ENCODE data around the gene CTNNA1.
"Not testable (repeated sequence)": the region's sequence is repeated elsewhere in the genome, so short reads cannot be mapped to it uniquely, and the experiment has no call there.

CTNNA1 gene

DNA sequence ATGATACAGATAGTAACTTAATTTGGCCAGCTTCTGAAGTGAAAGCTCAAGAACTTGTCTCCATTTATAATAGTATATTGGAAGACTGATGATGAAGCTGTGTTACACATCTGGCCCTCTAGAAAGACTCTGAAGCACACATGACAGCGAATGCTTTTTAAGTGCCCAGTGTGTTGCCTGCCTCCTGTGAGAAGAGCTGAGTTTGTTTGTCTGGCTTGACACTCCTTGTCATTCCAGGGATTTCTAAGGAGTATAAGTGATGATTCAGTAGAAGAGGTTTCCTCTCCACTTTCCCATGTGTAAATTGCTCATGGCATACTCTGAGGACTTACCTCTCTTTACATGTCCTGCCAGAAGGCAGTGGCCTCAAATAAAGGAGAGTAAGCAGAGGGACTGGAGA, 152.3 kb downstream of the CTNNA1 start:
- DNase-seq: no peak

- no peak for DNase-seq
These were observed 156.5 kb downstream of the CTNNA1 start for GRCh38 chr5:138909734-138910133.

GRCh38 chr5:138910546-138911185, 157.4 kb downstream of the CTNNA1 start:
- DNase-seq: no peak

GRCh38 chr5:138911441-138911840, 158.2 kb downstream of the CTNNA1 start:
- no peak for DNase-seq

DNA sequence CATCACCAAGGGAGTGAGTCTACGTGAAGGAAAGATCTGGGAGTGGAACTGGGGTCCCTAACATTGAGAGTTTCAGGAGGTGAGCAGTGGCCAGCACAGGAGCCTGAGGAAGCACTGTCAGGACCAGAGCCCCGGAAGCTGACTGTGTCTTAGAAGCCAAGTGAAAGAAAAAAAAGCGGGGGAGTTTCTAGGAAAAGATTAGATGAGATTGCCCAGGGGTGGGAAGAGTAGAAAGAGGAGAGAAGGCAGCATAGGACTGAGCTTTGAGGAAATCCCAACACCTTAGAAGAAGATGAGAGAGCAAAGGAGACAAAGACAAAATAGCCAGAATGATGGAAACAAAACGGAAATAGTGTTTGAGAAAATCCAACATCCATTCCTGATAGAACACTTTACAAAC, 158.9 kb downstream of the CTNNA1 start:
- no peak for DNase-seq

GRCh38 chr5:138913773-138914172, 160.5 kb downstream of the CTNNA1 start:
- no peak for DNase-seq

DNA sequence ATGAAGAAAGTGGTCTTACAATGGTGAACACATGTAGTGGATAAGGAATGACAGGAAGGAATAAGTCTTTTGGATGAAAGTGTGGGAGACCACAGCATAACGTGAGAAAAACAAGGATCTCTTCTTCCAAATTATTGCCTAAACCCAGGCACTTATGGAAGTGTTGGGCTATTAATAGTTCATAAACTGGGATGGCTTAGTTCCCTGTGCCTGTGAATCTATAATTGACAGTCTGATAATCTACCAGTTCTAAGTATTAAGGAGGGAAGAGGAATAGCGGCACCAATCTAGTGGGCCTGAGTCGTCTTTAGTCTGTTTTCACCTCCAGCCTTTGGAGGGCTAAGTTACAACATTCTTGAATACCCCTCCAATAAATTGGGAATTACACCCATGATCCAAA, 161.1 kb downstream of the CTNNA1 start:
- no peak for DNase-seq

DNA sequence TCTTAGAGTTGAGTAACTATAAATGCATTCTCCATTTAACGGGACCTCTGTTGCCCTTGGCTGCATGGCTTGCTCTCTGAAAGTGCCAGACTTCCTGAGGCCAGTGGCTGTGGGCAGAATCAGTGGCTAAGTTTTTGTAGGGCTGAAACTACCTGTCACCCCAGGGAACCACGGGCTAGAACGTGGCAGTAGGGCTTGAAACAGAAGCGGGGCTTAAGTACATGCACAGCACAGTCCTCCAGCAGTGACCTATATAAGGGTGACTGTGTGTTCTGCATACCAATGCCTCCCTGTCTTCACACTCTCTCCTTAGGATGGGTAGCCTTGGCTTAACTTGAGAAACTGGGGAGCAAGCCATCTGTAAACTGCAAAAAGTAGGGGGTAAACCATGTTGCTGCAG, 165.5 kb downstream of the CTNNA1 start:
- no peak for DNase-seq

DNA sequence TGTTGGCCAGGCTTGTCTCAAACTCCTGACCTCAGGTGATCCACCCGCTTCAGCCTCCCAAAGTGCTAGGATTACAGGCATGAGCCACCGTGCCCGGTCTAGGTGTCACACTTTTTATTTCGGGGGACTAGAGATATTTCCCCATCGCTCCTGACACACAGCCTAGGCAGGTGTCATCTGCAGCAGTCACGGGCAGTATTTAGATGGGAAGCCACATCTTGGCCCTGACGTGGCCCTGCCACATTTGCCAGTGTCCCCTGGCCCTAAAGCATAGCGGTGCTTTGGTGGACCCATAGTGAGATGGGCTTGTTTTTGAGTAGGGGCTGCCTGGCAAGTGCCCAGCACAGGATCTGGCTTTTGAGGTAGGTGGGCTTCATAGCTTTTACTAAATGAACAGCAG, 167.0 kb downstream of the CTNNA1 start:
- DNase-seq: no peak

DNA sequence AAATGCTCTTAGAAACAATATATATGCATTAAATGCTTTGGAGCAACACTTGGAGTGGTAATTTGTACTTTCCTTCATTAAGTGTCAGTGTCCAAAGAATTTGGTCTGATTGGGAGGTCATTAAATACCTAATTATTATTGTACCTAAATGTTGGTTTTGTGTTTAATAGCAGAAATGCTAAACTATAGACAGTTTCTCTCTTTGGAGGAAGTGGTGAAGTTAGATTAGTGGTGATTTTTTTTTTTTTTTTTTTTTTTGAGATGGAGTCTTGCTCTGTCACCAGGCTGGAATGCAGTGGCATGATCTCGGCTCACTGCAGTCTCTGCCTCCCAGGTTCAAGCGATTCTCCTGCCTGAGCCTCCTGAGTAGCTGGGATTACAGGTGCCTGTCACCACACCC, 168.1 kb downstream of the CTNNA1 start:
- not testable (repeated sequence) for DNase-seq

DNA sequence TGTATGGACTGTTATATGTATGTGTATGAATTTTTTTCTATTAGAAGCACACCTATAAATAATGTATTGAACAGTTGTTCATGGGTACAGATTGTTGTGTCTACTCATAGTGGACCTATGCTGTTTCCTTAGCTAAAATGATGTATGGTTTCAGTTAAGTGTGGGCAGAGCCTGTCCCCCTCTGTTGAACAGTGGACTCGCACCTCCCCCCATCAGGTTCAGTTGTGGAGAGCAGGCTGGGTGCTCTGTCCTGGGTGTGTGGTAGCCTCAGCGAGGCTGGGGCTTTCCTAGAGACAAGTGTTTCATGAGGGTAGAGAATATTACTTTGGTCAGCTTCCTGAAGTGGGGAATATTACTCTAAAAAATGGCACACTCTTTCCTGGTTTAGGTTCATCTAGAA, 169.3 kb downstream of the CTNNA1 start:
- DNase-seq: no peak

DNA sequence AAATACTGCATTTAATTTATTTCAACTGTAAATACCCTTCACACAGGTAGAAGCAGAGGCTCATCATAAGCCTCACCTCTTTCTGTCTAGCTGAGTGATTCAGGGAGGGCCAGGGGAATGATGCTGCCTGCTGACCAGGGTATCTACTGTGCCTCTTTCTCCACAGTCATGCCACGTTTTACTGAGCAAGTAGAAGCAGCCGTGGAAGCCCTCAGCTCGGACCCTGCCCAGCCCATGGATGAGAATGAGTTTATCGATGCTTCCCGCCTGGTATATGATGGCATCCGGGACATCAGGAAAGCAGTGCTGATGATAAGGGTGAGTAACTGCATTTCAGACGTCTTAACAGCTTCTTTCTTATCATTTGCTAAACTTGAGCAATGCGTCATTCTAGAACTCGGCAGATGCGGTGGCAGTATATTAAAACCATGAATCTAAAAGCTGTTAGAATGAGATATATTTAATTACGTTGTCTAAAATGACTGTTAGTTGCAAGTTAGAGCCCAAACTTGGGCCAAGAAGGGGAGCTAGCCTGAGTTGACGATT, 171.9 kb downstream of the CTNNA1 start:
- no peak for DNase-seq

- no peak for DNase-seq
These were observed 173.0 kb downstream of the CTNNA1 start for GRCh38 chr5:138926257-138926656.

GRCh38 chr5:138926688-138927448, 173.6 kb downstream of the CTNNA1 start:
- no peak for DNase-seq

DNA sequence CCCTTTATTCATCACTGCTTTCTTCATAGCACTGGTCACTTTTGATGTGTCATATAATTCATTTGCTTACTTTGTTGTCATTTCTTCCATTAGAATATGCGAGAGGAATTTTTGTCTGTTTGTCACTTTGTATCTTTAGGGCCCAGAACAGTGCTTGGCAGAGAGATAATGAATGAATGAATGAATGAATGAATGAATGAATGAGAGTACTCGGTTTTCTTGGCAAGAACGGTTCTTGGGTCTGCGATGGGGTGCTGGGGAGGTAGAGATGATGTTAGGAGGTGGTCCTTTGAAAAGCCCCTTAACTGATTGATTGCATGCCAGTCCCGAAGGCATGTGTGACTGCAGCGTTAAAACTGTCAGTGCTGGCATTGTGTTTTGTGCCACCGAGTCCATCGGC, 174.3 kb downstream of the CTNNA1 start:
- DNase-seq: no peak

GRCh38 chr5:138927979-138928378, 174.8 kb downstream of the CTNNA1 start:
- no peak for DNase-seq

DNA sequence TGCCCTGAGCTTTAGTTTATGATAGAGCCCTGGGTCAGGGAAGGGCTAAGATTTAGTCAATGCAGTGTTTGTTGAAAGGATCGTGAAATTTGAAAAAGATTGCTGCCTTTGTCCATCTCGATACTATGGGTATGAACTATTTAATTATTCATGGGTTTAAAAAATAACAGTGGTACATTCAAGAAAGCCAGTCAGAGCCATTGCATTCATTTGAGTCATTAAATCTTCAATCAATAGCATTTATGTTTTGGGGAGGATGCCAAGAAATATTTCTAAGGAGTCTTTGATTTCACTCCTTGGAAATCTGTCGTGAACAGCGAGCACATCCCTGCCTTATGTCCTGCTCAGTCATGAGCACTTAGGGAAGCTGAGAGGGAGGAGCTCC, 176.3 kb downstream of the CTNNA1 start:
- DNase-seq: no peak

GRCh38 chr5:138930371-138931097, 177.3 kb downstream of the CTNNA1 start:
- DNase-seq: no peak

- DNase-seq: no peak
These were observed 179.1 kb downstream of the CTNNA1 start for GRCh38 chr5:138932171-138932810.

DNA sequence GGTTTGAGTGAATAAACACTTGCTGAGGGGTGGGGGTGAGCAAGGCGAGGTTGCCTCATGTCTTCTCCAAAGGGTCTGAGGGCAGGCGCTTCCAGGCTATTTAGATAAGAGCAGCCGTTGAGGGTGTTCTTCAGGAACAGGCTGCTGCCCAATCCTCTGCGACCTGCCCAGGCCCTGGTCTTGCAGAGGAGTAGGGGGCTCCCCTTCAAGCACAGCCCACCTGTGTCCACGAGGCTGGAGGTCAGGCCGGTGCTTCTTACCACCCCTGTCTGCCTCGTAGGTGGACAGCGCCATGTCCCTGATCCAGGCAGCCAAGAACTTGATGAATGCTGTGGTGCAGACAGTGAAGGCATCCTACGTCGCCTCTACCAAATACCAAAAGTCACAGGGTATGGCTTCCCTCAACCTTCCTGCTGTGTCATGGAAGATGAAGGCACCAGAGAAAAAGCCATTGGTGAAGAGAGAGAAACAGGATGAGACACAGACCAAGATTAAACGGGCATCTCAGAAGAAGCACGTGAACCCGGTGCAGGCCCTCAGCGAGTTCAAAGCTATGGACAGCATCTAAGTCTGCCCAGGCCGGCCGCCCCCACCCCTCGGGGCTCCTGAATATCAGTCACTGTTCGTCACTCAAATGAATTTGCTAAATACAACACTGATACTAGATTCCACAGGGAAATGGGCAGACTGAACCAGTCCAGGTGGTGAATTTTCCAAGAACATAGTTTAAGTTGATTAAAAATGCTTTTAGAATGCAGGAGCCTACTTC, 180.5 kb downstream of the CTNNA1 start:
- no peak for DNase-seq

DNA sequence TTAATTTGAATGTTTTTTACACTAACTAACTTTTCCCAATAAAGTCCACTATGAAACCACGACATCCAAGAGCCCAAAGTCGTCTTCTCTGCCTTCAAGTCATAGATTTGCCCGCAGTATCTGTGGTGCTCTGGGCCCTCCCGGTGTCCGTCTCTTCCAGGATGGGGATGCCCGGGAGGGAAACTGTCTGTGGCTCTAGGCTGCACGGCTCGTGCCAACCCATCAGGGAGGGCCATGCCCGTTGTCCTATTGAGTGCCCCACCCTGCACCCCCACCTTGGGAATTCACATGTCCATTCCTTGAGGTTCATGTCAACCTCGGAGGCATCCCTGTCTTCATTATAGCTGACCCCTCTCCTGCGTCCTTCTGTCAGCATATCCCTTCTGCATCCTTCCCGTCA, 181.7 kb downstream of the CTNNA1 start:
- DNase-seq: no peak

- no peak for DNase-seq
These were observed 182.2 kb downstream of the CTNNA1 start for GRCh38 chr5:138935466-138935865.

All from stimulated activated CD4-positive, alpha-beta T cell treated with anti-CD3 and anti-CD28 coated beads, Interleukin-15, amount 100 ng/mL, for 24 hours (primary cell).